ENCODE data around the gene ING2. TPM values are rescaled to one million over a fixed set of nuclear protein-coding genes. Genes with fewer than 3 reads are reported as not detected.

Gene ING2
- total and polyA plus RNA-seq, 4 donors = 3.9 to 8.8 (median 5.1) TPM

DNA sequence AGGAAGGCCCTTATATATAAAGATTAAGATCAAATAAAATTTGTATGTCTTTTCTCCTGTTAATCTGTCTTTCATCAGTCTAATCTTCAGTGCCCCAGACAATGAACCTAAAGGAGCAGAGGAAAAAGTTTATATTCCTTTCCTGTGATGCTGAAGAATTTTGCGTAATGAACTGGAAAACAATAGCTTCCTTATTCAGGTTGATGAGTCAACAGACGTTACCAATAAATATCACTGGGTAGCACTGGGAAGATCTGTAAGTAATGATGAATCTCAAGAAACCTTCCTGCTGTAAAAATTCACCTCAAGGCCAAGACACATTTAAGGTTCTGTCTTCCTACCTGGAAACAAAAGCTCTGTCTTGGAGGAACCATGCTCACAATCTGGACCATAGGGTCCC is 34.9 kb upstream of the ING2 start:
- DNase-seq (ENCODE audit: low spot score) = no peak
- Histone ChIP-seq H3K9me3 (ENCODE audit: control insufficient read depth in 4 of 4, low read length in 3 of 4) (no peaks in the 10 kb centered on the region), H3K27ac (ENCODE audit: low read depth in 1 of 2, low read length in 2 of 2) (no peak overlapping the region), H3K36me3 (ENCODE audit: control insufficient read depth in 4 of 4, insufficient read depth in 3 of 4, low read depth in 1 of 4, low read length in 3 of 4) (no peaks in the 10 kb centered on the region), H3K9ac (ENCODE audit: low read depth in 1 of 2, low read length in 2 of 2) (no peak overlapping the region), H3K4me3 (ENCODE audit: low read depth in 1 of 3, low read length in 3 of 3) (no peak overlapping the region), H3K27me3 (ENCODE audit: control insufficient read depth in 4 of 4, insufficient read depth in 4 of 4, low read length in 3 of 4) (no peaks in the 10 kb centered on the region), H3K4me1 (ENCODE audit: control insufficient read depth in 4 of 4, insufficient read depth in 4 of 4, low read length in 3 of 4) (peaks cover 1 to 11% (median 6%) of the 10 kb centered on the region in 4 donors)
- WGBS = 87% methylated on average over 2 of the region's 2 CpGs
- TF ChIP-seq, protein P1, sequence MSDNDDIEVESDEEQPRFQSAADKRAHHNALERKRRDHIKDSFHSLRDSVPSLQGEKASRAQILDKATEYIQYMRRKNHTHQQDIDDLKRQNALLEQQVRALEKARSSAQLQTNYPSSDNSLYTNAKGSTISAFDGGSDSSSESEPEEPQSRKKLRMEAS (IDR thresholded peaks at IDR 0.05) = no peak
- TF ChIP-seq FOXA2 (IDR thresholded peaks at IDR 0.05) (no peak), NR2F2 (IDR thresholded peaks at IDR 0.05) (no peak)

DNA sequence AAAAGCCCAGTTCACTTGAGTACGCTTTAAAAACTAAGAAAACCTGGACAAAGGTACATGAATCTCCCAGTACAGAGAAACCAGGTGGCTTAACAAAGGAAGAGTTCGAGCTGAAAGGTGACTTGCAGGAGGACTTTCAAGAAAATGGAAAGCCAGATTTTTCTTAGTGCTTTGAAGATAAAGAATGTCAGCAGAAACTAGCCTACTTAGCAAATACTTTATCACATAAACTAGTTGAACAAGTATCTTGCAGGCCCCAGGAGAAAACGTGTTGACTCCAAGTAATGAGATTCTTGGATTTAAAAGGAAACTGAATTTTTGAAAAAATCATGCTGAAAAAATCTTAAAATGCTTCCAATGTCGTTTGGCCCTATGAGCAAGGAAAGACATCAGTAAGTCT is 34.0 kb upstream of the ING2 start:
- no peak overlapping the region for H3K4me3 ChIP-seq (ENCODE audit: low read depth in 1 of 3, low read length in 3 of 3)
- H3K9me3 ChIP-seq (ENCODE audit: control insufficient read depth in 4 of 4, low read length in 3 of 4) = no peaks in the 10 kb centered on the region
- no peak overlapping the region for H3K27ac ChIP-seq (ENCODE audit: low read depth in 1 of 2, low read length in 2 of 2)
- WGBS = 81% methylated on average over 4 of the region's 4 CpGs
- H3K27me3 ChIP-seq (ENCODE audit: control insufficient read depth in 4 of 4, insufficient read depth in 4 of 4, low read length in 3 of 4) = no peaks in the 10 kb centered on the region
- no peak overlapping the region for H3K9ac ChIP-seq (ENCODE audit: low read depth in 1 of 2, low read length in 2 of 2)
- peaks cover 1 to 11% (median 6%) of the 10 kb centered on the region in 4 donors for H3K4me1 ChIP-seq (ENCODE audit: control insufficient read depth in 4 of 4, insufficient read depth in 4 of 4, low read length in 3 of 4)
- TF ChIP-seq, protein P2, sequence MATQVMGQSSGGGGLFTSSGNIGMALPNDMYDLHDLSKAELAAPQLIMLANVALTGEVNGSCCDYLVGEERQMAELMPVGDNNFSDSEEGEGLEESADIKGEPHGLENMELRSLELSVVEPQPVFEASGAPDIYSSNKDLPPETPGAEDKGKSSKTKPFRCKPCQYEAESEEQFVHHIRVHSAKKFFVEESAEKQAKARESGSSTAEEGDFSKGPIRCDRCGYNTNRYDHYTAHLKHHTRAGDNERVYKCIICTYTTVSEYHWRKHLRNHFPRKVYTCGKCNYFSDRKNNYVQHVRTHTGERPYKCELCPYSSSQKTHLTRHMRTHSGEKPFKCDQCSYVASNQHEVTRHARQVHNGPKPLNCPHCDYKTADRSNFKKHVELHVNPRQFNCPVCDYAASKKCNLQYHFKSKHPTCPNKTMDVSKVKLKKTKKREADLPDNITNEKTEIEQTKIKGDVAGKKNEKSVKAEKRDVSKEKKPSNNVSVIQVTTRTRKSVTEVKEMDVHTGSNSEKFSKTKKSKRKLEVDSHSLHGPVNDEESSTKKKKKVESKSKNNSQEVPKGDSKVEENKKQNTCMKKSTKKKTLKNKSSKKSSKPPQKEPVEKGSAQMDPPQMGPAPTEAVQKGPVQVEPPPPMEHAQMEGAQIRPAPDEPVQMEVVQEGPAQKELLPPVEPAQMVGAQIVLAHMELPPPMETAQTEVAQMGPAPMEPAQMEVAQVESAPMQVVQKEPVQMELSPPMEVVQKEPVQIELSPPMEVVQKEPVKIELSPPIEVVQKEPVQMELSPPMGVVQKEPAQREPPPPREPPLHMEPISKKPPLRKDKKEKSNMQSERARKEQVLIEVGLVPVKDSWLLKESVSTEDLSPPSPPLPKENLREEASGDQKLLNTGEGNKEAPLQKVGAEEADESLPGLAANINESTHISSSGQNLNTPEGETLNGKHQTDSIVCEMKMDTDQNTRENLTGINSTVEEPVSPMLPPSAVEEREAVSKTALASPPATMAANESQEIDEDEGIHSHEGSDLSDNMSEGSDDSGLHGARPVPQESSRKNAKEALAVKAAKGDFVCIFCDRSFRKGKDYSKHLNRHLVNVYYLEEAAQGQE (IDR thresholded peaks at IDR 0.05) = no peak
- TF ChIP-seq FOXA2 (IDR thresholded peaks at IDR 0.05) (no peak), HNF4G (IDR thresholded peaks at IDR 0.05) (no peak), HNF4A (conservative IDR thresholded peaks at IDR 0.05) (no peak)
- H3K36me3 ChIP-seq (ENCODE audit: control insufficient read depth in 4 of 4, insufficient read depth in 3 of 4, low read depth in 1 of 4, low read length in 3 of 4) = no peaks in the 10 kb centered on the region
- no peak for DNase-seq (ENCODE audit: low spot score)

DNA sequence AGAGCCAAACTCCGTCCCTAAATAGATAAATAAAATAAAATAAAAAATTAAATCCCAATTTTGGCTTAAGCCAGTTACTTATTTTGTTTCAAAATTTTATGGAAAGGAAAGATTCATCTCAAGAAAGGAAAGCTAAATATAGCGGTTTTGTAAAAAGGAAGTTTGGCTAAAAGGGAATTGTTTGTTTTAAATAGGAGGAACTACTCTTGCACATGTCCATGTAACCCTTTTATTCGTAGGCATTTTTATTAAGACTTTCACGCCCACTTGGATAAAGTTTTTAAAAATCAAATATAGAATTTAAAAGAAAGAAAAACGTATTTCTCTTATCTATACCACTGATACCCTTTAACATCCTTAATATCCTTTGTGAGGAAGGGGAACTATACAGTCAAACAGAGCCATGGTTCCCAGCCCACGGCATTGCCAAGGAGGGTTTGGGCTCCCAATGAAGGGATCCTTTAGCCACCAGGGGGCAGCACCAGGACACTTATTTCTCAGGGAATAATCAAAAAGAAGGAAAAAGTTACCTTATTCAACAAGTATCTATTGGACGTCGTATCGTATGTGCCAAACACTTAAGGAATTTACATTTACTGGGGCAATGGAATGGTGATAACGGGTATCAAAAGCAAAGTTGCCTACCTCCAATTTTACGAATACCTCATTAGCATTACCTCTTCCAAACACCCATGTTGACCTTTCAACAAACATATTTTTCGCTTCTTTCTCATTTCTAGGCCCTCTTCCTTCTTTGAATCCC is 32.7 kb upstream of the ING2 start:
- WGBS = 28% methylated on average over 12 of the region's 12 CpGs
- H3K4me1 ChIP-seq (ENCODE audit: control insufficient read depth in 4 of 4, insufficient read depth in 4 of 4, low read length in 3 of 4) = peaks cover 1 to 11% (median 6%) of the 10 kb centered on the region in 4 donors
- H3K4me3 ChIP-seq (ENCODE audit: low read depth in 1 of 3, low read length in 3 of 3) = peak overlapping the region in 1 of 3 donors; percentile 43
- no peaks in the 10 kb centered on the region for H3K36me3 ChIP-seq (ENCODE audit: control insufficient read depth in 4 of 4, insufficient read depth in 3 of 4, low read depth in 1 of 4, low read length in 3 of 4)
- no peaks in the 10 kb centered on the region for H3K9me3 ChIP-seq (ENCODE audit: control insufficient read depth in 4 of 4, low read length in 3 of 4)
- H3K9ac ChIP-seq (ENCODE audit: low read depth in 1 of 2, low read length in 2 of 2) = no peak overlapping the region
- no peaks in the 10 kb centered on the region for H3K27me3 ChIP-seq (ENCODE audit: control insufficient read depth in 4 of 4, insufficient read depth in 4 of 4, low read length in 3 of 4)
- H3K27ac ChIP-seq (ENCODE audit: low read depth in 1 of 2, low read length in 2 of 2) = no peak overlapping the region
- DNase-seq (ENCODE audit: low spot score) = peak; percentile 91
- peak in 1 of 2 donors; percentile 6 for TF ChIP-seq HNF4A (conservative IDR thresholded peaks at IDR 0.05)
- TF ChIP-seq, protein P3, sequence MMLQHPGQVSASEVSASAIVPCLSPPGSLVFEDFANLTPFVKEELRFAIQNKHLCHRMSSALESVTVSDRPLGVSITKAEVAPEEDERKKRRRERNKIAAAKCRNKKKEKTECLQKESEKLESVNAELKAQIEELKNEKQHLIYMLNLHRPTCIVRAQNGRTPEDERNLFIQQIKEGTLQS (IDR thresholded peaks at IDR 0.05) = no peak
- TF ChIP-seq, protein P4, sequence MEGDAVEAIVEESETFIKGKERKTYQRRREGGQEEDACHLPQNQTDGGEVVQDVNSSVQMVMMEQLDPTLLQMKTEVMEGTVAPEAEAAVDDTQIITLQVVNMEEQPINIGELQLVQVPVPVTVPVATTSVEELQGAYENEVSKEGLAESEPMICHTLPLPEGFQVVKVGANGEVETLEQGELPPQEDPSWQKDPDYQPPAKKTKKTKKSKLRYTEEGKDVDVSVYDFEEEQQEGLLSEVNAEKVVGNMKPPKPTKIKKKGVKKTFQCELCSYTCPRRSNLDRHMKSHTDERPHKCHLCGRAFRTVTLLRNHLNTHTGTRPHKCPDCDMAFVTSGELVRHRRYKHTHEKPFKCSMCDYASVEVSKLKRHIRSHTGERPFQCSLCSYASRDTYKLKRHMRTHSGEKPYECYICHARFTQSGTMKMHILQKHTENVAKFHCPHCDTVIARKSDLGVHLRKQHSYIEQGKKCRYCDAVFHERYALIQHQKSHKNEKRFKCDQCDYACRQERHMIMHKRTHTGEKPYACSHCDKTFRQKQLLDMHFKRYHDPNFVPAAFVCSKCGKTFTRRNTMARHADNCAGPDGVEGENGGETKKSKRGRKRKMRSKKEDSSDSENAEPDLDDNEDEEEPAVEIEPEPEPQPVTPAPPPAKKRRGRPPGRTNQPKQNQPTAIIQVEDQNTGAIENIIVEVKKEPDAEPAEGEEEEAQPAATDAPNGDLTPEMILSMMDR (IDR thresholded peaks at IDR 0.05; ENCODE audit: low read depth, low read length, missing input control) = peak; percentile 84
- TF ChIP-seq GABPA (IDR thresholded peaks at IDR 0.05 in 1 of 2, conservative IDR thresholded peaks at IDR 0.05 in 1 of 2) = no peak
- TF ChIP-seq EGR1 (IDR thresholded peaks at IDR 0.05; ENCODE audit: low read depth in 2 of 2) = no peak
- no peak for TF ChIP-seq HNF4G (IDR thresholded peaks at IDR 0.05)
- TF ChIP-seq, protein P5, sequence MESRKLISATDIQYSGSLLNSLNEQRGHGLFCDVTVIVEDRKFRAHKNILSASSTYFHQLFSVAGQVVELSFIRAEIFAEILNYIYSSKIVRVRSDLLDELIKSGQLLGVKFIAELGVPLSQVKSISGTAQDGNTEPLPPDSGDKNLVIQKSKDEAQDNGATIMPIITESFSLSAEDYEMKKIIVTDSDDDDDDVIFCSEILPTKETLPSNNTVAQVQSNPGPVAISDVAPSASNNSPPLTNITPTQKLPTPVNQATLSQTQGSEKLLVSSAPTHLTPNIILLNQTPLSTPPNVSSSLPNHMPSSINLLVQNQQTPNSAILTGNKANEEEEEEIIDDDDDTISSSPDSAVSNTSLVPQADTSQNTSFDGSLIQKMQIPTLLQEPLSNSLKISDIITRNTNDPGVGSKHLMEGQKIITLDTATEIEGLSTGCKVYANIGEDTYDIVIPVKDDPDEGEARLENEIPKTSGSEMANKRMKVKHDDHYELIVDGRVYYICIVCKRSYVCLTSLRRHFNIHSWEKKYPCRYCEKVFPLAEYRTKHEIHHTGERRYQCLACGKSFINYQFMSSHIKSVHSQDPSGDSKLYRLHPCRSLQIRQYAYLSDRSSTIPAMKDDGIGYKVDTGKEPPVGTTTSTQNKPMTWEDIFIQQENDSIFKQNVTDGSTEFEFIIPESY (IDR thresholded peaks at IDR 0.05) = no peak
- TF ChIP-seq JUND (IDR thresholded peaks at IDR 0.05) = no peak
- TF ChIP-seq, protein P2 (IDR thresholded peaks at IDR 0.05) = no peak
- no peak for TF ChIP-seq SP1 (IDR thresholded peaks at IDR 0.05)
- no peak for TF ChIP-seq FOXA2 (IDR thresholded peaks at IDR 0.05)
- TF ChIP-seq TAF1 (conservative IDR thresholded peaks at IDR 0.05) = no peak
- TF ChIP-seq NR2F2 (IDR thresholded peaks at IDR 0.05) = no peak
- TF ChIP-seq FOXA1 (IDR thresholded peaks at IDR 0.05) = no peak

Data from liver (tissue), 9 donors.